GM13976 (cell line): ENCODE results near the gene IGFLR1.
"Not testable (repeated sequence)": the region's sequence is repeated elsewhere in the genome, so short reads cannot be mapped to it uniquely, and the experiment has no call there.

Source experiments
- DNase-seq: peaks from one replicate; pipeline ENCODE4 v3.0.0; 2012; ENCODE audit warnings: low spot score
- CTCF ChIP-seq: IDR thresholded peaks from 2 replicates; pipeline ENCODE4 v1.5.1; 2012; ENCODE audit warnings: borderline replicate concordance, mild to moderate bottlenecking; ENCODE audit not compliant: insufficient read depth; ENCODE audit errors: extremely low read depth, missing control alignments, control extremely low read depth
- in situ Hi-C: fragments of 300-500 bp; cut with MboI; formaldehyde crosslinking; loops from one replicate; pipeline ENCODE4 v1.12.0; 2022; ENCODE audit warnings: low sequenced_read_pairs, mixed read lengths, inconsistent platforms; ENCODE audit not compliant: unreplicated experiment

Gene IGFLR1

GRCh38 chr19:35727956-35728706 is 14.1 kb downstream of the IGFLR1 start:
- in situ Hi-C loops: no loop called here
- no peak for DNase-seq
- no peak for TF ChIP-seq CTCF

- in situ Hi-C loops: no loop called here
- no peak for TF ChIP-seq CTCF
- DNase-seq: no peak
These were observed 14.9 kb downstream of the IGFLR1 start for GRCh38 chr19:35727053-35727955.

- DNase-seq: no peak
- in situ Hi-C loops: no loop called here
These were observed 16.9 kb downstream of the IGFLR1 start for GRCh38 chr19:35725216-35725861.

GRCh38 chr19:35724560-35724959 is 17.7 kb downstream of the IGFLR1 start:
- no peak for TF ChIP-seq CTCF
- in situ Hi-C loops: no loop called here

More at GRCh38 chr19:35725216-35725861, 16.9 kb downstream of the IGFLR1 start:
- no peak for TF ChIP-seq CTCF

GRCh38 chr19:35724132-35724531 is 18.1 kb downstream of the IGFLR1 start:
- DNase-seq, in situ Hi-C loops: not testable (repeated sequence)

More at GRCh38 chr19:35724560-35724959, 17.7 kb downstream of the IGFLR1 start:
- no peak for DNase-seq

GRCh38 chr19:35723671-35724070 is 18.6 kb downstream of the IGFLR1 start:
- no peak for DNase-seq
- in situ Hi-C loops: no loop called here
- TF ChIP-seq CTCF: no peak
